Skeletal muscle satellite cell (primary cell): Measurements from ENCODE around the gene UNC5A.

ENCODE experiments used
- H3K27me3 ChIP-seq: 2 replicates; pipeline ENCODE4 v1.7.0; 2013; ENCODE audit warnings: low read length; ENCODE audit not compliant: control insufficient read depth, insufficient read depth
- H3K36me3 ChIP-seq: 2 replicates; pipeline ENCODE4 v1.7.0; 2013; ENCODE audit warnings: mild to moderate bottlenecking, control low read depth, low read length; ENCODE audit not compliant: insufficient read depth
- H3K4me1 ChIP-seq: 2 replicates; pipeline ENCODE4 v1.7.0; 2013; ENCODE audit warnings: low read length; ENCODE audit not compliant: control insufficient read depth, insufficient read depth
- H3K4me2 ChIP-seq: 2 replicates; pipeline ENCODE4 v1.7.0; 2013; ENCODE audit warnings: mild to moderate bottlenecking, low read length
- H3K4me3 ChIP-seq: 2 replicates; pipeline ENCODE4 v1.7.0; 2013; ENCODE audit warnings: low read length
- H3K9ac ChIP-seq: 2 replicates; pipeline ENCODE4 v1.7.0; 2013; ENCODE audit warnings: mild to moderate bottlenecking, low read depth, low read length, moderate library complexity
- H3K9me3 ChIP-seq: replicated peaks from 2 replicates; pipeline ENCODE4 v1.7.0; 2013; ENCODE audit warnings: mild to moderate bottlenecking, control low read depth, low read length

Gene UNC5A

DNA sequence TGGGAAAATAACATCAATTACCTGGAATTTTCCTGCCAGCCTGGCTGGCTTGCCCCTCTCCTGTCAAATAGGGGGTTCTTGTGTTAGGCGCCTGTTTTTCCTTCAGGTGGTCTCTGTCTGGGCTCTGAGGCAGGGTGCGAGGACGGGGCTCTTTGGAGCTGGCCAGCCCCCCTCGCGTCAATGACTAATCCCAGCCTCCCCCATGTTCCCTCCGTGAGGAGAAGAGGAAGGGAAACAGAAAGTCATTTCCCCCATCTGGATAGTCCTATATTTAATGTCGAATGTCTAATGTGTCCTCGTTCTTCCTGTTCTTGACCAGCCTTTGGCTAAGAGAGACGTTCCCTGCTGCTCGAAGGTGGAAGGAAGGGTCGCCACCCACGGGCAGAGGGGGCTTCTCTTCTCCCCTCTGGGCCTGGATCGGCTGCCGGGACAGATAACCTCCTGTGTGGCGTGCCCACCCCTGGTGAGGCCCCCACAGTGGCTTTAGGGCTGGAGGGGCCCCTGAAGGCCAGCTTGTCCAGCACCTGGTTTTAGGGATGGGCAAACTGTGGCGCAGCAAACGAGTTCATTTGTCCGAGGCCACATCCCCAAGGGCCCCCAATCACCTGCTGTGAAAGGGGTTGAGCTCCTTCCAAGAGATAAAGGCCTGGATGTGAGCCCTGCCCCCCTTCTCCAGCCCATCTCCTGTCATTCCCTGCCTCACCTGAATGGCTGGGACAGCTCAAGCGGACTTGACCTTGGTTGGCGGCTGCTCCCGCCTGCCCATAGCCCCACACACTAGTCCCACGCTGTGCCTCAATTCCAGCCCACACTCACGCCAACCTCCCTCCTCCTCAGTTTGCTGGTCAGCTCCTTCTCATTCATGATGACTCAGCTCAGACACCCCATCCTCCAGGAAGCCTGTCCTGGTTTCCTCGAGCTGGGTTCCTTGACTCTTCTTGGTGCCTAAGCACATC is 35.9 kb upstream of the UNC5A start:
- no peak overlapping the region for H3K4me3 ChIP-seq
- peaks cover 48% of the 10 kb centered on the region for H3K27me3 ChIP-seq
- no peak overlapping the region for H3K9ac ChIP-seq
- no peaks in the 10 kb centered on the region for H3K4me1 ChIP-seq
- no peaks in the 10 kb centered on the region for H3K36me3 ChIP-seq
- no peaks in the 10 kb centered on the region for H3K9me3 ChIP-seq
- H3K4me2 ChIP-seq: no peak overlapping the region

DNA sequence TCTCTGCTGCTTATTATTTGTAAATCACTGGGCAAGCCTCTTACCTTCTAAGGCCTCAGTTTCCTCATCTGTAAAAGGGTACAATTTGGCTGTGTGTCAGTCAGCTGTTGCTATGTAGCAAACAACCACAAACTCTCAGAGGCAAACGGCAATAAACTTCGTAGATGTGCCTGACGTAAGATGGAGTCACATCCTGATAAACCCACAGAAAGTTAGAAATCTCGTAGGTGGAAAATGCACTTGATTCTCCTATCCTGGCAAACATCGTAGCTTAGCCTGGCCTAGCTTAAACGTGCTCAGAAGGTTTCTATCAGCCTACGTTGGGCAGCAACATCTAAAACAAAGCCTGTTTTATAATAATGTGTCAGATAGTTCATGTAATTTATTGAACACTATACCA is 35.0 kb upstream of the UNC5A start:
- Histone ChIP-seq H3K27me3 (peaks cover 57% of the 10 kb centered on the region), H3K4me3 (no peak overlapping the region), H3K9ac (no peak overlapping the region)

DNA sequence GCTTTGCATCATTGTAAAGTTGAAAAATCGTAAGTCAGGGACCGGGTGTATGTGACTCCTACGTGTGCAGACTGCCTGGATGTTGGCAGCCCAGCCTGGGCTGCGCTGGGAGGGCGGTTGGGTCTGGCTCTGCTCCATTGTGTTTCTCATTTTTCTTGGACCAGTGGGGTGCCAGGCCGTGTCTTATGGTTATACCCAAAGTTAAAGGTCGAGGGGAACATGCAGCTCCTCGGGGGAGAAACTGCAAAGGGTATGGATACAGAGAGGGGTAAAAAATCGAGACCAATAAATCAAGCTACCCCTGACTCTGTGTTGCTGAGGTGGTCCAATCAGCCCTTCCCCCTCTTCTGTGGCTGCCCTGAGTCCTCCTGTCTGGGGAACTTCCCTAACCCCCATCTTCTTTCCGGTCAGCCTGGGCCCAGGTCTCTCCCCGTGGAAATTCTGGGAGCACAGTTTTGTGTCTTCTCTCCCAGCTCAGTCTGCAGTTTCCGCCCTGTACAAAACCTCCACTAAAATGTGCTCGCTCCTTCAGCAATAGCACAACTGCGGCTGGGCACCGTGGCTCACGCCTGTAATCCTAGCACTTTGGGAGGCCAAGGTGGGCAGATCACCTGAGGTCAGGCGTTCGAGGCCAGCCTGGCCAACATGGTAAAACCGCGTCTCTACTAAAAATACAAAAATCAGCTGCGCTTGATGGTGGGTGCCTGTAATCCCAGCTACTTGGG is 34.1 kb upstream of the UNC5A start:
- no peaks in the 10 kb centered on the region for H3K4me1 ChIP-seq
- H3K4me2 ChIP-seq: no peak overlapping the region
- no peak overlapping the region for H3K9ac ChIP-seq
- H3K9me3 ChIP-seq: no peaks in the 10 kb centered on the region
- H3K36me3 ChIP-seq: no peaks in the 10 kb centered on the region
- H3K4me3 ChIP-seq: no peak overlapping the region
- H3K27me3 ChIP-seq: peaks cover 66% of the 10 kb centered on the region

More for the DNA sequence above, 35.0 kb upstream of the UNC5A start:
- no peaks in the 10 kb centered on the region for H3K4me1 ChIP-seq
- H3K9me3 ChIP-seq: no peaks in the 10 kb centered on the region
- no peak overlapping the region for H3K4me2 ChIP-seq
- no peaks in the 10 kb centered on the region for H3K36me3 ChIP-seq

DNA sequence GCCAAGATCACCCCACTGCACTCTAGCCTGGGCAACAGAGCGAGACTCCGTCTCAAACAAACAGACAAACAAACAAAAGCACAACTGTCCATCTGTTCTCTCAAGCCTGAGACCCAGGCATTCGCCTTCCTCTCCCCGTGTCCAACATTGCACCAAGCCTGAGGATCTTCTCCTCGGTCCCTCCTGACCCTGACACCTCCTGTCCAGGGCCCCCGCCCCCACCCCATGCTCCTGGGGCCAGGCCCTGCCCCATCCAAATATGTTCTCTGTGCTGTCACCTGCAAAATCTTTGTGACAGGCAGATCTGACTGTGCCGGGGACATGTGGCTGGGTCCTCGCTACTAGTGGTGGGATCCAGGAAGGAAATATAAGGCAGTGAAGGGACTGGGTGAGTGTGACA is 33.4 kb upstream of the UNC5A start:
- Histone ChIP-seq H3K4me2 (no peak overlapping the region), H3K4me3 (no peak overlapping the region), H3K9me3 (no peaks in the 10 kb centered on the region), H3K4me1 (no peaks in the 10 kb centered on the region), H3K9ac (no peak overlapping the region), H3K27me3 (peaks cover 72% of the 10 kb centered on the region), H3K36me3 (no peaks in the 10 kb centered on the region)

GRCh38 chr5:176778921-176779465 is 31.4 kb upstream of the UNC5A start:
- peaks cover 60% of the 10 kb centered on the region for H3K27me3 ChIP-seq
- no peaks in the 10 kb centered on the region for H3K9me3 ChIP-seq
- H3K9ac ChIP-seq: no peak overlapping the region
- no peaks in the 10 kb centered on the region for H3K4me1 ChIP-seq
- H3K4me3 ChIP-seq: no peak overlapping the region
- no peak overlapping the region for H3K4me2 ChIP-seq
- H3K36me3 ChIP-seq: no peaks in the 10 kb centered on the region

GRCh38 chr5:176779537-176779936 is 30.8 kb upstream of the UNC5A start:
- Histone ChIP-seq H3K4me1 (no peaks in the 10 kb centered on the region), H3K9ac (no peak overlapping the region), H3K4me2 (no peak overlapping the region), H3K4me3 (no peak overlapping the region), H3K27me3 (peaks cover 60% of the 10 kb centered on the region), H3K9me3 (no peaks in the 10 kb centered on the region), H3K36me3 (no peaks in the 10 kb centered on the region)

DNA sequence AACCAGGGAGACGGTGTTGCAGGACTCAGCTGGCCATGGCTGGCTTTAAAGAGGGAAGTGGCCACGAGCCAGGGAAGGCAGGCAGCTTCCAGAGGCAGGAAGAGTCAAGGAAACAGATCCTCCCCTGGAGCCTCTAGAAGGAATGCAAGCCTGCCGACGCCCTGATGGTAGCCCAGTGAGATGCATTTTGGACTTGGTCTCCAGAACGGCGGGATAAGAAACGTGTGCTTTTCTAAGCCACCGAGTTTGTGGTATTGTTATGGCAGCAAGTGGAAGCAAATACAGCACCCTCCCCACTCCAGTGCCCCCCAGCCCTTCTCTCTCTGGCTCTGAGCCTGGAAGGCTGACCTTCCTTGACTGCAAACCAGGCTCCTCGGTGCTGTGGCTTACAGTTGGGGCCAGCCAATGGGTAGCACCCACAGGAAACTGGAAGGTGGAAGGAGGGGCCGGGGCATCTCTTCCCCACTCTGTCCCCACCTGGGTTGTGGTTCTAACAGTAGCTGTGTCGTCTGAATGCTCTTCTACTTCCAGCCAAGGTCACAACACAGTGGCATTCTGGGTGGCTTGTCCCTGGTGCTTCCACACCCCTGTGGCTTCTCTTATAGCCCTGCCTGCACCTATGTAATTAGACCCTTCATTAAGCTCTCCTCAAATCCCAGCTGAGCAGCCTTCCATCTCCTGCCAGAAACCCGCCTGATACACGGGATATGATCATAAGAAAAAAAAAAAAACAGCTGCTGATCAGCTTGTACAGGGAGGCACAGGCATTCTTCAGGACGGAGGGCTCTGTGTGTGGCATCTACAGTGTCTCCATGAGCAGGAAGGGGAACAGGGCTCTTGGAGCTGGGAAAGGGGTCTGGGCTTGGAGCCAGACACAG is 29.9 kb upstream of the UNC5A start:
- H3K4me3 ChIP-seq: no peak overlapping the region
- H3K27me3 ChIP-seq: peaks cover 57% of the 10 kb centered on the region
- no peaks in the 10 kb centered on the region for H3K9me3 ChIP-seq
- H3K4me1 ChIP-seq: no peaks in the 10 kb centered on the region
- H3K9ac ChIP-seq: no peak overlapping the region
- no peaks in the 10 kb centered on the region for H3K36me3 ChIP-seq
- H3K4me2 ChIP-seq: no peak overlapping the region

GRCh38 chr5:176781054-176781375 is 29.3 kb upstream of the UNC5A start:
- Histone ChIP-seq H3K4me2 (no peak overlapping the region), H3K36me3 (no peaks in the 10 kb centered on the region), H3K9me3 (no peaks in the 10 kb centered on the region), H3K9ac (no peak overlapping the region), H3K27me3 (peaks cover 53% of the 10 kb centered on the region), H3K4me3 (no peak overlapping the region), H3K4me1 (no peaks in the 10 kb centered on the region)

DNA sequence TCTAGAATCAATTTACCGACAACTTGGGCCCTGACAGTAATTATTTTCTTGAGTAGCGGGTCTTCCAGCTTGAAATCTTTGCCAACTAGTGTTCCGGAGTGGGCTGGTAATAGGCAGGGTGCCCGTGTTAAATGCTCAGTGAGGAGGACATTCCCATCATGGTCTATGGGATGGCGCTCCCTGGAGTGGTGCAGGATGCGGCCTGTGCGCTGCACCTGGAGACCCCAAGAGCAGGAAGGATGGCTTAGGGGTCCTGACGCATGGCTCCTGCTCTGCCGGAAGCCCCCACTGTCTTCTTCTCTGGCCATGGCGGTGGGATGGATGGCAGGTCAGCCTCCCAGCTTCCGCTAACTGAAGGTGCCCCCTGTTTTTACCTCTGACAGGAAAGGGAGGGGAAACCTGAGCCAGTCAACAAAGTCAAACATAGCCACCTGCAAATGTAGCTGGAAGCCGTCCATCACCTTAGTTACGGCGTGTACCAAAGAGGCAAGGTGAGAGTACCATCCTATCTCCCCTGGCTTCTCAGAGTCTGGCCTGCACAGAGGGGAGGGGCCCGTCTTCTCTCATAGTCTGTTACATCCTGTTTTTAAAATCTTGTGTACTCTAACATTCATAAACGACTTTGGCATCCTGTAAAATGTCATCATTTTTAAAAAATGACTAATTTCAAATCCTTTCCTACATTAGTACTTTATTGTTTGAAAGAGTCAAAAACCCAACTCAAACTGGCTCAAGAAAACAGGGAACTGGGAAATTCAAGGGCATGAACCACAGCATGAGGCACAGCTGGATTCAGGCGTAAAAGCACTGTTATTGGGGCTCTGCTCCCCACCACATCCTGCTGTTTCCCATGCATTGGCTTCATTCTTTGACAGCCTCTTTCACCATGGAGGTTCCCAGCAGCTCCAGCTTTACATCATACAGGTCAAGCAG is 28.5 kb upstream of the UNC5A start:
- H3K27me3 ChIP-seq: peaks cover 54% of the 10 kb centered on the region
- no peak overlapping the region for H3K9ac ChIP-seq
- H3K9me3 ChIP-seq: no peaks in the 10 kb centered on the region
- no peak overlapping the region for H3K4me2 ChIP-seq
- no peaks in the 10 kb centered on the region for H3K36me3 ChIP-seq
- H3K4me1 ChIP-seq: no peaks in the 10 kb centered on the region
- H3K4me3 ChIP-seq: no peak overlapping the region
